Measurements from ENCODE around the gene PVRIG.

- TF ChIP-seq SPI1 (IDR thresholded peaks at IDR 0.05; ENCODE audit: low read depth, low read length) (no peak), POLR2A (IDR thresholded peaks at IDR 0.05; ENCODE audit: low read depth, low read length) (no peak), POLR2AphosphoS5 (IDR thresholded peaks at IDR 0.05; ENCODE audit: low read depth, low read length) (no peak), TAF1 (IDR thresholded peaks at IDR 0.05; ENCODE audit: low read depth, low read length) (no peak), PAX5 (IDR thresholded peaks at IDR 0.05; ENCODE audit: insufficient read depth, low read length, severe bottlenecking) (no peak), POU2F2 (IDR thresholded peaks at IDR 0.05; ENCODE audit: low read depth, low read length) (no peak)
Observed at GRCh38 chr7:100267648-100268047, 47.9 kb downstream of the PVRIG start.

Measured in GM12891 (cell line).